Left lung (tissue), 10 donors: ENCODE results near the gene PCNP. TPM values are rescaled to one million over a fixed set of nuclear protein-coding genes. Genes with fewer than 3 reads are reported as not detected.
"Not testable (repeated sequence)": the region's sequence is repeated elsewhere in the genome, so short reads cannot be mapped to it uniquely, and the experiment has no call there.

Experiments
- ATAC-seq: fragments of 200-7000 bp; cut with Tn5 transposase; one replicate; pipeline ENCODE4 v1.9.1; 2020; ENCODE audit warnings: moderate library complexity
- DNase-seq, 4 donors: peaks; one replicate each; pipeline ENCODE4 v3.0.0-alpha.2; 2013 to 2020
- H3K27ac ChIP-seq, 2 donors: fragments of 200-600 bp; sonication (generic) in 1 of 2; one replicate each; pipeline versions ENCODE4 v1.5.0 to v1.8.0; 2020 to 2021
- H3K27me3 ChIP-seq, 2 donors: fragments of 200-600 bp; sonication (generic) in 1 of 2; one replicate each; pipeline versions ENCODE4 v1.5.0 to v1.8.0; 2020 to 2021
- H3K36me3 ChIP-seq, 2 donors: fragments of 200-600 bp; sonication (generic) in 1 of 2; one replicate each; pipeline versions ENCODE4 v1.5.0 to v1.8.0; 2020 to 2021
- H3K4me1 ChIP-seq, 2 donors: fragments of 200-600 bp; one replicate each; pipeline ENCODE4 v1.8.0; 2021
- H3K4me3 ChIP-seq, 2 donors: fragments of 200-600 bp; sonication (generic) in 1 of 2; one replicate each; pipeline versions ENCODE4 v1.5.0 to v1.8.0; 2020 to 2021; ENCODE audit warnings: mild to moderate bottlenecking in 1 of 2
- H3K9me3 ChIP-seq, 2 donors: fragments of 200-600 bp; sonication (generic) in 1 of 2; one replicate each; pipeline versions ENCODE4 v1.5.0 to v1.8.0; 2020 to 2021
- CTCF ChIP-seq, 2 donors: fragments of 200-600 bp; sonication (generic) in 1 of 2; IDR thresholded peaks; one replicate each; pipeline versions ENCODE4 v1.5.0 to v1.8.0; 2021; ENCODE audit warnings: antibody characterized with exemption in 2 of 2
- intact Hi-C, 2 donors: fragments of 100-400 bp; cut with DNase I; formaldehyde crosslinking; loops; one replicate each; pipeline versions ENCODE4 v1.11.2 to v1.14.2; 2022
- polyA plus RNA-seq, 6 donors: library from polyadenylated mRNA; unstranded; fragments of 120-200 nt; gene quantifications; one replicate each; pipeline ENCODE4 v1.2.1, GENCODE V29; 2013; ENCODE audit not compliant: insufficient read length in 6 of 6
- total RNA-seq, 2 donors: library from RNA; stranded (reverse); fragmentation: NEBNext Ultra II Directional; extraction: Animal tissue kit (Norgen Biotek cat#: 25700); gene quantifications; one replicate each; pipeline ENCODE4 v1.2.1, GENCODE V29; 2021
- donor health status: DM: no; HTN: yes; CAD: no.
- donor health status: DM: no; HTN: no; CAD: no.

Gene PCNP
- total and polyA plus RNA-seq, 8 donors = 137 to 244 (median 216) TPM

- Histone ChIP-seq H3K9me3 (no peaks in the 10 kb centered on the region), H3K4me3 (no peak overlapping the region), H3K27me3 (no peaks in the 10 kb centered on the region), H3K4me1 (no peaks in the 10 kb centered on the region), H3K27ac (no peak overlapping the region), H3K36me3 (no peaks in the 10 kb centered on the region)
- intact Hi-C loops = no loop called here
- DNase-seq (no peak), ATAC-seq (no peak)
- TF ChIP-seq CTCF (IDR thresholded peaks at IDR 0.05) = no peak
Measured at GRCh38 chr3:101548527-101549105, 25.4 kb upstream of the PCNP start.

GRCh38 chr3:101549473-101549872 lies 24.5 kb upstream of the PCNP start:
- TF ChIP-seq CTCF (IDR thresholded peaks at IDR 0.05) = no peak
- H3K4me3 ChIP-seq = no peak overlapping the region
- no peak for ATAC-seq

GRCh38 chr3:101551359-101552081 lies 22.5 kb upstream of the PCNP start:
- H3K27ac ChIP-seq, H3K27me3 ChIP-seq, H3K4me1 ChIP-seq, intact Hi-C loops, H3K9me3 ChIP-seq, H3K36me3 ChIP-seq, H3K4me3 ChIP-seq, ATAC-seq: not testable (repeated sequence)
- DNase-seq = peak in 1 of 4 donors; percentile 72

More at GRCh38 chr3:101549473-101549872, 24.5 kb upstream of the PCNP start:
- no peaks in the 10 kb centered on the region for H3K27me3 ChIP-seq
- H3K27ac ChIP-seq = no peak overlapping the region
- no peaks in the 10 kb centered on the region for H3K9me3 ChIP-seq
- H3K4me1 ChIP-seq = no peaks in the 10 kb centered on the region
- no peaks in the 10 kb centered on the region for H3K36me3 ChIP-seq
- intact Hi-C loops = no loop called here
- no peak for DNase-seq

- H3K4me1 ChIP-seq, intact Hi-C loops, DNase-seq, H3K9me3 ChIP-seq, ATAC-seq, H3K4me3 ChIP-seq, H3K36me3 ChIP-seq, H3K27ac ChIP-seq: not testable (repeated sequence)
- peaks cover 0 to 26% of the 10 kb centered on the region in 2 donors for H3K27me3 ChIP-seq
Measured at GRCh38 chr3:101553381-101553780, 20.6 kb upstream of the PCNP start.

- intact Hi-C loops = no loop called here
- Histone ChIP-seq H3K27me3 (peaks cover 4 to 52% of the 10 kb centered on the region in 2 donors), H3K4me1 (no peaks in the 10 kb centered on the region), H3K9me3 (no peaks in the 10 kb centered on the region), H3K36me3 (no peaks in the 10 kb centered on the region), H3K27ac (no peak overlapping the region), H3K4me3 (no peak overlapping the region)
- TF ChIP-seq CTCF (IDR thresholded peaks at IDR 0.05) = no peak
- ATAC-seq (no peak), DNase-seq (no peak)
Measured at GRCh38 chr3:101556064-101556463, 17.9 kb upstream of the PCNP start.

- DNase-seq (peak; percentile 92 to 97 (median 94)), ATAC-seq (peak; percentile 99)
- Histone ChIP-seq H3K27me3 (peaks cover 4 to 42% of the 10 kb centered on the region in 2 donors), H3K4me3 (peak within 1 kb of the TSS; percentile 73 to 77), H3K4me1 (peaks cover 5 to 21% of the 10 kb centered on the region in 2 donors), H3K36me3 (peaks cover 0 to 23% of the 10 kb centered on the region in 2 donors), H3K9me3 (no peaks in the 10 kb centered on the region), H3K27ac (peak within 1 kb of the TSS; percentile 89 to 91)
- intact Hi-C loops = no loop called here
- no peak for TF ChIP-seq CTCF (IDR thresholded peaks at IDR 0.05)
Measured at GRCh38 chr3:101561630-101562328, 12.2 kb upstream of the PCNP start, which contains the start of gene TRMT10C. Gene TRMT10C, plus strand, starts transcription at chr3:101561868. Its CDS starts 2,914 bp downstream, at chr3:101564782.
